Neural cell (in vitro differentiated cells): Measurements from ENCODE around the gene CUTC. TPM values are rescaled to one million over a fixed set of nuclear protein-coding genes. Genes with fewer than 3 reads are reported as not detected.

ENCODE experiments used
- H2AFZ ChIP-seq: fragments of 200-600, 300-800 bp; sonication (generic), shearing (Covaris generic); 2 replicates; pipeline ENCODE4 v1.6.0; 2014; ENCODE audit warnings: low read depth, mild to moderate bottlenecking, antibody characterized with exemption, low read length, moderate library complexity
- H3F3A ChIP-seq: fragments of 200-600 bp; shearing (Covaris generic); 2 replicates; pipeline ENCODE4 v1.6.1; 2016; ENCODE audit warnings: mild to moderate bottlenecking, moderate library complexity, mixed read lengths, antibody characterized with exemption, low read length; ENCODE audit not compliant: insufficient read depth, poor library complexity, severe bottlenecking
- H3K27ac ChIP-seq: fragments of 200-600, 300-800 bp; sonication (generic), shearing (Covaris generic); 2 replicates; pipeline ENCODE4 v1.5.1; 2014; ENCODE audit warnings: mild to moderate bottlenecking, low read length, moderate library complexity
- H3K27me3 ChIP-seq: fragments of 300-800, 200-600 bp; sonication (generic), shearing (Covaris generic); 2 replicates; pipeline ENCODE4 v1.6.0; 2014; ENCODE audit warnings: mild to moderate bottlenecking, low read depth, low read length, moderate library complexity; ENCODE audit not compliant: insufficient read depth
- H3K36me3 ChIP-seq: fragments of 300-800, 200-600 bp; sonication (generic), shearing (Covaris generic); 2 replicates; pipeline ENCODE4 v1.5.1; 2014; ENCODE audit warnings: mild to moderate bottlenecking, antibody characterized with exemption, low read length, moderate library complexity; ENCODE audit not compliant: insufficient read depth
- H3K4me2 ChIP-seq: fragments of 300-800, 200-600 bp; sonication (generic), shearing (Covaris generic); 2 replicates; pipeline ENCODE4 v1.6.0; 2014; ENCODE audit warnings: mild to moderate bottlenecking, low read length
- H3K4me3 ChIP-seq: fragments of 300-800, 200-600 bp; sonication (generic), shearing (Covaris generic); 2 replicates; pipeline ENCODE4 v1.5.1; 2014; ENCODE audit warnings: mild to moderate bottlenecking, low read length, moderate library complexity
- H3K79me2 ChIP-seq: fragments of 200-600 bp; shearing (Covaris generic); replicated peaks from 2 replicates; pipeline ENCODE4 v1.6.0; 2014; ENCODE audit warnings: mild to moderate bottlenecking, low read length, moderate library complexity; ENCODE audit not compliant: insufficient read depth
- H3K9ac ChIP-seq: fragments of 300-800, 200-600 bp; sonication (generic), shearing (Covaris generic); 2 replicates; pipeline ENCODE4 v1.6.1; 2016; ENCODE audit warnings: mild to moderate bottlenecking, low read length, mixed read lengths
- H3K9me2 ChIP-seq: fragments of 200-600 bp; shearing (Covaris generic); 2 replicates; pipeline ENCODE4 v1.6.1; 2016; ENCODE audit warnings: mild to moderate bottlenecking, low read length, mixed read lengths; ENCODE audit not compliant: insufficient read depth
- H3K9me3 ChIP-seq: fragments of 200-600, 300-800 bp; sonication (generic), shearing (Covaris generic); 2 replicates; pipeline ENCODE4 v1.6.1; 2016; ENCODE audit warnings: mild to moderate bottlenecking, mixed run types, low read length, moderate library complexity, mixed read lengths
- H4K20me1 ChIP-seq: fragments of 200-600 bp; shearing (Covaris generic); 2 replicates; pipeline ENCODE4 v1.6.1; 2016; ENCODE audit warnings: mild to moderate bottlenecking, mixed run types; ENCODE audit not compliant: insufficient read depth
- CTCF ChIP-seq: fragments of 450-650 bp; IDR thresholded peaks from 2 replicates; pipeline ENCODE4 v1.5.1; 2014; ENCODE audit warnings: antibody characterized with exemption, mild to moderate bottlenecking, moderate library complexity; ENCODE audit not compliant: poor library complexity, severe bottlenecking
- EP300 ChIP-seq: fragments of 450-650 bp; conservative IDR thresholded peaks from 2 replicates; pipeline ENCODE4 v1.6.1; 2014; ENCODE audit warnings: antibody characterized with exemption, mild to moderate bottlenecking, moderate library complexity; ENCODE audit not compliant: poor library complexity, severe bottlenecking
- EZH2 ChIP-seq: fragments of 200-600, 300-800 bp; shearing (Covaris generic), sonication (generic); IDR thresholded peaks from 2 replicates; pipeline ENCODE4 v1.6.1; 2014; ENCODE audit warnings: antibody characterized with exemption, low read length, borderline replicate concordance, mild to moderate bottlenecking; ENCODE audit not compliant: insufficient read depth, poor library complexity, severe bottlenecking
- MXI1 ChIP-seq: fragments of 450-650 bp; conservative IDR thresholded peaks from 2 replicates; pipeline ENCODE4 v1.6.1; 2014; ENCODE audit warnings: antibody characterized with exemption, mild to moderate bottlenecking; ENCODE audit not compliant: poor library complexity, severe bottlenecking
- POLR2AphosphoS5 ChIP-seq: IDR thresholded peaks from 2 replicates; pipeline ENCODE4 v1.6.1; 2012
- RAD21 ChIP-seq: fragments of 450-650 bp; conservative IDR thresholded peaks from 2 replicates; pipeline ENCODE4 v1.6.1; 2014; ENCODE audit warnings: antibody characterized with exemption, mild to moderate bottlenecking, moderate library complexity
- SMC3 ChIP-seq: fragments of 450-650 bp; conservative IDR thresholded peaks from 2 replicates; pipeline ENCODE4 v1.6.1; 2014; ENCODE audit warnings: antibody characterized with exemption, mild to moderate bottlenecking, moderate library complexity; ENCODE audit not compliant: poor library complexity
- TAF1 ChIP-seq: IDR thresholded peaks from 2 replicates; pipeline ENCODE4 v1.6.1; 2012; ENCODE audit warnings: low read depth
- polyA plus RNA-seq: library from polyadenylated mRNA; depleted of rRNA; stranded (reverse); fragments of >200 nt; gene quantifications from 2 replicates; pipeline ENCODE4 v1.2.3, GENCODE V29; 2014
- TF ChIP-seq, protein P1 (sequence below): IDR thresholded peaks from 2 replicates; pipeline ENCODE4 v1.6.1; 2012; ENCODE audit warnings: borderline replicate concordance

CUTC gene
- polyA plus RNA-seq, 1 donor from 2014 or later = 26.2 TPM

GRCh38 chr10:99804471-99804870, 72.4 kb downstream of the CUTC start:
- TF ChIP-seq, protein P1, sequence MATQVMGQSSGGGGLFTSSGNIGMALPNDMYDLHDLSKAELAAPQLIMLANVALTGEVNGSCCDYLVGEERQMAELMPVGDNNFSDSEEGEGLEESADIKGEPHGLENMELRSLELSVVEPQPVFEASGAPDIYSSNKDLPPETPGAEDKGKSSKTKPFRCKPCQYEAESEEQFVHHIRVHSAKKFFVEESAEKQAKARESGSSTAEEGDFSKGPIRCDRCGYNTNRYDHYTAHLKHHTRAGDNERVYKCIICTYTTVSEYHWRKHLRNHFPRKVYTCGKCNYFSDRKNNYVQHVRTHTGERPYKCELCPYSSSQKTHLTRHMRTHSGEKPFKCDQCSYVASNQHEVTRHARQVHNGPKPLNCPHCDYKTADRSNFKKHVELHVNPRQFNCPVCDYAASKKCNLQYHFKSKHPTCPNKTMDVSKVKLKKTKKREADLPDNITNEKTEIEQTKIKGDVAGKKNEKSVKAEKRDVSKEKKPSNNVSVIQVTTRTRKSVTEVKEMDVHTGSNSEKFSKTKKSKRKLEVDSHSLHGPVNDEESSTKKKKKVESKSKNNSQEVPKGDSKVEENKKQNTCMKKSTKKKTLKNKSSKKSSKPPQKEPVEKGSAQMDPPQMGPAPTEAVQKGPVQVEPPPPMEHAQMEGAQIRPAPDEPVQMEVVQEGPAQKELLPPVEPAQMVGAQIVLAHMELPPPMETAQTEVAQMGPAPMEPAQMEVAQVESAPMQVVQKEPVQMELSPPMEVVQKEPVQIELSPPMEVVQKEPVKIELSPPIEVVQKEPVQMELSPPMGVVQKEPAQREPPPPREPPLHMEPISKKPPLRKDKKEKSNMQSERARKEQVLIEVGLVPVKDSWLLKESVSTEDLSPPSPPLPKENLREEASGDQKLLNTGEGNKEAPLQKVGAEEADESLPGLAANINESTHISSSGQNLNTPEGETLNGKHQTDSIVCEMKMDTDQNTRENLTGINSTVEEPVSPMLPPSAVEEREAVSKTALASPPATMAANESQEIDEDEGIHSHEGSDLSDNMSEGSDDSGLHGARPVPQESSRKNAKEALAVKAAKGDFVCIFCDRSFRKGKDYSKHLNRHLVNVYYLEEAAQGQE = no peak
- TF ChIP-seq RAD21 = no peak
- no peak for TF ChIP-seq TAF1
- TF ChIP-seq MXI1 = no peak
- TF ChIP-seq SMC3 = no peak
- TF ChIP-seq CTCF = no peak
- no peak for TF ChIP-seq POLR2AphosphoS5
- no peak for TF ChIP-seq EP300
- TF ChIP-seq EZH2 = no peak
- Histone ChIP-seq H3F3A (no peaks in the 10 kb centered on the region), H3K9ac (no peak overlapping the region), H3K9me3 (no peaks in the 10 kb centered on the region), H4K20me1 (no peaks in the 10 kb centered on the region), H3K9me2 (no peaks in the 10 kb centered on the region), H3K79me2 (no peaks in the 10 kb centered on the region), H2AFZ (no peak overlapping the region), H3K27me3 (no peaks in the 10 kb centered on the region), H3K36me3 (no peaks in the 10 kb centered on the region), H3K4me3 (no peak overlapping the region), H3K27ac (no peak overlapping the region), H3K4me2 (no peak overlapping the region)

- no peaks in the 10 kb centered on the region for H4K20me1 ChIP-seq
- no peak overlapping the region for H2AFZ ChIP-seq
- no peaks in the 10 kb centered on the region for H3K27me3 ChIP-seq
- no peaks in the 10 kb centered on the region for H3F3A ChIP-seq
- H3K4me3 ChIP-seq = no peak overlapping the region
- no peaks in the 10 kb centered on the region for H3K9me3 ChIP-seq
- H3K79me2 ChIP-seq = no peaks in the 10 kb centered on the region
- no peak overlapping the region for H3K27ac ChIP-seq
- no peak overlapping the region for H3K9ac ChIP-seq
- no peaks in the 10 kb centered on the region for H3K36me3 ChIP-seq
- no peak for TF ChIP-seq EZH2
- no peak for TF ChIP-seq RAD21
- no peak for TF ChIP-seq MXI1
- TF ChIP-seq CTCF = no peak
- TF ChIP-seq, protein P1 = no peak
- no peak for TF ChIP-seq EP300
- no peak for TF ChIP-seq POLR2AphosphoS5
- TF ChIP-seq TAF1 = no peak
- TF ChIP-seq SMC3 = no peak
- no peak overlapping the region for H3K4me2 ChIP-seq
- H3K9me2 ChIP-seq = no peaks in the 10 kb centered on the region
Measured at GRCh38 chr10:99805190-99805589, 73.2 kb downstream of the CUTC start.
